NCI-H2196 (cell line): ENCODE data around the gene MTLN.
"Not testable (repeated sequence)": the region's sequence is repeated elsewhere in the genome, so short reads cannot be mapped to it uniquely, and the experiment has no call there.

Experiments used
- DNase-seq: peaks from one replicate; lab custom pipeline; 2025; ENCODE audit not compliant: unreplicated experiment; lab: John Stamatoyannopoulos, UW

MTLN gene

GRCh38 chr2:110204408-110205385 is 7.7 kb downstream of the MTLN start, which contains the start of gene NPHP1:
Gene NPHP1, minus strand, starts transcription at chr2:110205013. Its CDS starts 45 bp downstream, at chr2:110204968.
- peak; percentile 93 for DNase-seq

DNA sequence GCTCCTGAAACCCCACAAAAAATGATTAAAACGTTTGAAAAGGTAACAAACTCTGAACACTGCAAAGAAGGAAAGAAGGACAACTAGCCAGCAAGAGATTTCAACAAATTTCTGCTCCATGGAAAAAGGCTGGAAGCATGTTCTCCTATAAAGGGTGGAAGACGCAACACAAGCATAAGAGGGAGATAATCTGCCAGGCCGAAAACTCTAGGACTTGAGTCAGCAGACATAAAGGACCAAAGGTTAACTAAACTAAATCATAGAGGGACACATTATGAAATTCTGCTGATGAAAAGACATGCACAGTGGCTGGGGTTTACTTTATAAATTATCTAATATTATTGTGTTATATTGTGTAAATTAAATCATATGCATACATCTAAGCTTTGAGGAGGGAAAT is 14.3 kb downstream of the MTLN start:
- DNase-seq: no peak

DNA sequence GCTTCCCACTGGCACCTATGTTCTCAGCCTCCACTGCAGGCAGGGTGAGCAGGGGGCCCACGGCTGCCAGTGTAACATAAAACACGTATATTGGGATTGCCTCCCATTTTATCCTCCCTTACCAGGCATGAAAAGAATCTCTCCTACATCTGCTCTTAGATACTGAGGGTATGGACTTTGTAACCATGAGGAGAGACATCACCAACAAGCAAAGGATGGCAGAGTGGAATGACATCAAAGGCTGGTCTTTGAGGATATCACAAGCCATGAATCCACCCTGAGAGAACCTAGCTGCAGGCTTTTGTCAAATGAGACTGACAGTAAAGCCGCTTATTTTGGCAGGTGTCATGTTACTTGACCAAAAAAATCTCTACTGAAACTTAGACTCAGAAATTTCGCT is 14.9 kb downstream of the MTLN start:
- DNase-seq: no peak

DNA sequence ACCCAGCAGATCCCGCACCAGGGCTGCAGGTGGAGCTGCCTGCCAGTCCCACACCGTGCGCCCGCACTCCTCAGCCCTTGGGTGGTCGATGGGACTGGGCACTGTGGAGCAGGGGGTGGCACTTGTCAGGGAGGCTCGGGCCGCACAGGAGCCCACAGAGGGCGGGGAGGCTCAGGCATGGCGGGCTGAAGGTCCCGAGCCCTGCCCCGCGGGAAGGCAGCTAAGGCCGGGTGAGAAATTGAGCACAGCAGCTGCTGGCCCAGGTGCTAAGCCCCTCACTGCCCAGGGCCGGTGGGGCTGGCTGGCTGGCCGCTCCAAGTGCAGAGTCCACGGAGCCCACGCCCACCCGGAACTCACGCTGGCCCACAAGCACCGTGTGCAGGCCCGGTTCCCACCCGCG is 22.2 kb downstream of the MTLN start:
- DNase-seq: not testable (repeated sequence)

- no peak for DNase-seq
Measured at GRCh38 chr2:110182449-110182848, 29.9 kb downstream of the MTLN start.

DNA sequence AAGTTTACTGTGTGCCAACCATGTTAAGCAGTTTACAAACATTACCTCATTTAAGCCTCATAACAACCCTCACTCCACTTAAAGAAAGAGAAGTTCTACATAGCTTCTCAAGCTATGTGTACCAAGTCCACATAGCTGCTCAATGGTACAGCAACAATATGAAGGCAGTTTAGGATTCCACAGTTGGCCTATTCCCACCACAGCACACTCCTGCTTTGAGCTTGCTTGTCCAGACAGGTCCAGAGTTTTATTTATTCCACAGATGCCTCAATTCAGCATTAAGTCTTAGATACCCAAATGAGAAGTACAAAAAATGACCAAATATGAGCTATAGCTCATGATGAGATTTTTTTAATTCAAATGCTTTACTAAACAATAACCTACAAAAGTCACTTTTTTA is 32.3 kb downstream of the MTLN start:
- DNase-seq: no peak

- no peak for DNase-seq
Measured at GRCh38 chr2:110173523-110173922, 38.8 kb downstream of the MTLN start.

GRCh38 chr2:110172506-110172905 is 39.8 kb downstream of the MTLN start:
- DNase-seq: no peak

GRCh38 chr2:110170102-110170501 is 42.2 kb downstream of the MTLN start:
- DNase-seq: no peak

- DNase-seq: no peak
Measured at GRCh38 chr2:110167326-110168000, 44.9 kb downstream of the MTLN start.

DNA sequence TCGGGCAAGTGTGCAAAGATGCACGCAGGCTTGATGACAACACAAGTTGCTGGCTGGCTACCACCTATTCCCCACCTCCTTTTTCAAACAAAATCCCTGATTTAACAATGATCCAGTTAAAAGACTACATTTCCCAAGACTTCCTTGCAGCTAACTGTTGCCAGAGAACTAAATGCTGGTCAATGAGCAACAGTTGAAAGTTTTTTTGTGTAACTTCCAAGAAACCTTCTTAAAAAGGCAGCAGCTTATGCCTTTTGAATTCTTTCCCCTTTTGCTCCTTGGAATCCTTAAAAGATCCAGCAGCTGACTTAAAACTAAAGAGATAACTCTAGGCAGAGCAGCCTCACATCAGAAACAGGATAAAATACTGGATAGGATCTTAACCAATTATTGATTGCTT is 46.1 kb downstream of the MTLN start:
- DNase-seq: no peak
